Adipose tissue (tissue), 3 donors: ENCODE data around the gene ZNF232. TPM values are rescaled to one million over a fixed set of nuclear protein-coding genes. Genes with fewer than 3 reads are reported as not detected.
"Not testable (repeated sequence)": the region's sequence is repeated elsewhere in the genome, so short reads cannot be mapped to it uniquely, and the experiment has no call there.

Experiments used
- H3K27ac ChIP-seq: one replicate; pipeline ENCODE4 v1.5.1; 2013; ENCODE audit warnings: low read depth, low read length
- WGBS, 3 donors: extraction: QIAGEN DNeasy Blood & Tissue Kit; methylation state at CpG; one replicate each; pipeline ENCODE4 v1.1.7; 2013; 5-methylcytosine and 5-hydroxymethylcytosine counted together
- polyA plus RNA-seq, 3 donors: library from polyadenylated mRNA; stranded (reverse); fragments of 200-250 nt; gene quantifications; one replicate each; pipeline ENCODE4 v1.2.3, GENCODE V29; 2013
- donor health status: healthy with polysubstance abuse.
- donor health status: Bipolar disorder and iron deficiency.
- donor health status: healthy.

ZNF232 gene
- polyA plus RNA-seq, 3 donors = 3.6 to 4.3 (median 4.1) TPM

GRCh38 chr17:5115673-5116651, 4.3 kb upstream of the ZNF232 start, which contains the start of gene USP6:
USP6 (plus strand) TSS chr17:5116032; CDS start chr17:5130368, 14,336 bp downstream.
- WGBS, 3 donors = 15 to 24% (median 21%) methylated on average over 72 to 87 of the region's 87 CpGs
- H3K27ac ChIP-seq = no peak within 1 kb of the TSS

- H3K27ac ChIP-seq = no peak overlapping the region
- 19 to 26% (median 23%) methylated on average over 8 of the region's 8 CpGs for WGBS, 3 donors
Observed at GRCh38 chr17:5110816-5111215, 862 bp downstream of the ZNF232 start.

DNA sequence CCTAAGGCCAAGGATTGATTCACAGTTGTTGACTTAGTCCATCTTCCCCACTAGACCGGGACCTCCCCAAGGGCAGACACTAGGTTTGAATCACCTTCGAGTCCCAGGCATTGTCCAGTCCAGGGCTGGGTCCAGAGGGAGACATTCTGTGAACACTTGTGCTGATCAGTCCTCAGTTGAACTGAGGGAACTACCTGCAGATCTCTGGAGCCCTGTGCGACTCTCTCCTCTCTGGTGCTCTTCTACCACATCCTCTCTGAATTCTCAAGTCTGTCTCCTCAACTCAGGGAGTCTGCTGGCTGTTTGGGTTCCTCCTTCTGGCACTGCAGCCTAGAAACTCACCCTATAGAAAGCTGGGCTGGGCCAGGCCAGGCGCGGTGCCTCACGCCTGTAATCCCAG, 10.8 kb downstream of the ZNF232 start:
- 65 to 83% (median 75%) methylated on average over 6 of the region's 6 CpGs for WGBS, 3 donors
- no peak overlapping the region for H3K27ac ChIP-seq

- WGBS, 3 donors = 77 to 93% (median 89%) methylated on average over 5 of the region's 5 CpGs
- H3K27ac ChIP-seq = no peak overlapping the region
Observed at GRCh38 chr17:5099271-5099670, 12.4 kb downstream of the ZNF232 start.

- no peak overlapping the region for H3K27ac ChIP-seq
- 1 to 2% (median 1%) methylated on average over 57 to 63 of the region's 63 CpGs for WGBS, 3 donors
Observed at GRCh38 chr17:5097101-5097834, 14.4 kb downstream of the ZNF232 start.

- no peak overlapping the region for H3K27ac ChIP-seq
- 8 to 18% (median 12%) methylated on average over 7 of the region's 7 CpGs for WGBS, 3 donors
Observed at GRCh38 chr17:5096731-5097100, 15.0 kb downstream of the ZNF232 start.

- WGBS, 3 donors = 96 to 98% (median 98%) methylated on average over 6 of the region's 6 CpGs
- no peak overlapping the region for H3K27ac ChIP-seq
Observed at GRCh38 chr17:5092218-5093010, 19.3 kb downstream of the ZNF232 start.

GRCh38 chr17:5080591-5080990, 31.1 kb downstream of the ZNF232 start:
- WGBS, 3 donors = 89 to 94% (median 91%) methylated on average over 3 of the region's 3 CpGs
- H3K27ac ChIP-seq = no peak overlapping the region

DNA sequence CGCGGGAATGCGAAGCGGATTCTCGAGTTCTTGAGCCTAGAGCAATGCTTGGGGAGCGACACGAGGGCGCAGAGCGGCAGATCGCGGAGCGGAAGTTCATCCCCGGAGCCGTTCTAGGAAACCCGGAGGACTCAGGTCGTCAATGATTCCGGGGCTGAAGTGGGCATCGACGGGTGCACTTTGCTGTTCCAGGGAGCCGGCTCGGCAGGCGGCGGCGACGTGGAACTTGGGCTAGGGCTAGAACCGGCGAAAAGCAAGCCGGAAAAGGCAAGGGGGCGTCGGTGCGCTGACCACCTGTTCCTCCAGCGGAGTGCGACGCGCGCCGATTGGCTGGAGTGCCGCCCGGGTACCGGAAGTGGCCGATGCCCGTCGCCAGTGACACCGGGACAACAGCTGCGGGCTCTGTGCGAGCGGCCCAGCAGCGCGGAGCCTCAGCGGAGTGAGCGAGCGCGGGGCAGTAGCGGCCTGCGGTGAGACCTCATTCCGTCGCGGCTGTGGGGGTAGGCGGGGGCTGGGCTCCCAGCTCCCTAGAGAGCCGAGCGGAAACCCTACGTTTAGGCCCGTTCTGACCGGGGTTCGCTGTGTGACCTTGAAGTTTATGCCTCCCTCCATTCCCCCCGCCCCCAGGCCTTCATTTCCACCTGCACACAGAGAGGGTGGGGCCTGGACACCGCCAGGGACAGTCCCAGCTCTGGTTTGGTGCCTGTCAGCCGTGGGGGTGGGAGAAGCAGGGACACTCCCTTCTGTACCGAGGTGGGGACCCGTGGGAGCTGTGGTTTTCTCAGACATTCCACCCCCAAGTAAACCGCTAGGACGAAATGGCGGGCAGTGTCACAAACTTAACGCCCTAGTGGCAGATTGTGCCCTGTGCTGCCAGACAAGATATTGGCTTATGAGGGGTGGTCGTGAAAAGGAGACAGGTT, 33.3 kb downstream of the ZNF232 start, which contains the start of gene ZFP3:
Gene ZFP3, plus strand, starts transcription at position 362 of the 923 bp plus-strand sequence. CDS start 13,038 bp downstream, outside the sequence.
- 0 to 1% (median 1%) methylated on average over 68 to 75 of the region's 75 CpGs for WGBS, 3 donors
- H3K27ac ChIP-seq = no peak within 1 kb of the TSS

- WGBS, 3 donors = 6 to 21% (median 21%) methylated on average over 14 of the region's 14 CpGs
- H3K27ac ChIP-seq = no peak overlapping the region
Observed at GRCh38 chr17:5077781-5078105, 33.9 kb downstream of the ZNF232 start.

- 98 to 99% (median 98%) methylated on average over 24 of the region's 24 CpGs for WGBS, 3 donors
- not testable (repeated sequence) for H3K27ac ChIP-seq
Observed at GRCh38 chr17:5077275-5077674, 34.4 kb downstream of the ZNF232 start.

DNA sequence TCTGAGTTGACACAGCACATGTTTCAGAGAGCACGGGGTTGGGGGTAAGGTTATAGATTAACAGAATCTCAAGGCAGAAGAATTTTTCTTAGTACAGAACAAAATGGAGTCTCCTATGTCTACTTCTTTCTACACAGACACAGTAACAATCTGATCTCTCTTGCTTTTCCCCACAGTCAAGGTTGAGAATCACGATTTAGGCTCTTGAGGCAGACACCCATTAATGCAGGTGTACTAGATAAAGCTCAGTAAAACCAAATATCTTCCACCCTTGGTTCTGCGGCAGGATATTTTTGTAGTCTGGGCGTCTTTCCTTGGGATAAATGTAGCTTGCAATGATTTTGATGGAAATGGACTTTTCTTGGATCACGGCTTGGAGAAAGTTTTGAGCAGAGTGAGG, 36.2 kb downstream of the ZNF232 start:
- 84 to 88% (median 87%) methylated on average over 4 of the region's 5 CpGs for WGBS, 3 donors
- H3K27ac ChIP-seq = not testable (repeated sequence)

DNA sequence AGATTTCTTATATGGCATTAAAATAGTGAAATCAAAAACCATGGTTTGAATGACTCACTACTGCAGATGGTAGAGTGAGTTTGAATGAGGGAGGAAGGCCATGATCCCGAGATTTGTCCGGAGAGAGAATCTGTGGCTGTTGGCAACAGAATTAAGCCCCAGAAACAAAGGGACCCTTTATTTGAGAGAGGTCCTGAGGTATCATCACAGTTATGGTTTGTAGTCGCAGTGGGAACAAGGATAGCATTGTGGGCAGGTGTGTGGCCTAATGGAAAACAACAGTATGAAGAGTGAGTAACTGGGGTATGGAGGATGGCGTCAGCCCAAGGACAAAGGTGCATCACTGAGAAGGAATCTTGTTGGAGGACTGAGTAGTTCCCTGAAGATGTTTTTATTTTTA, 42.0 kb downstream of the ZNF232 start:
- WGBS, 3 donors = 68 to 90% (median 90%) methylated on average over 4 of the region's 4 CpGs
- no peak overlapping the region for H3K27ac ChIP-seq

DNA sequence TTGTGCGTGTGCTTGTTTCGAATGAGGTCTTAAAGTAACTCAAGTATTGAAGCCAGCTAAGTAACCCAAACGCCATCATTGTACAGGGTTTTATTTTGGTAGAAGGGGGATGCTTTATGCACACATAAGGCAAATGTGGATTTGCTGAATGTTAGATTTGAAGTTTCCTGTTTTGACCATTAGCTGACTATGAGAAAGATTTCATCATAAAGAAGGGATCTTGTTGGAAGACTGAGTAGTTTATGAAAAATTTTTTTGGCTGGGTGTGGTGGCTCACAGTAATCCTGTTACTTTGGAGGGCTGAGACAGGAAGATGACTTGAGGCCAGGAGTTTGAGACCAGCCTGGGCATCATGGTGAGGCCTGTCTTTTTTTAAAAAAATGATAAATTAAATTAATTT, 43.4 kb downstream of the ZNF232 start:
- no peak overlapping the region for H3K27ac ChIP-seq
- WGBS, 3 donors = 87 to 88% (median 88%) methylated on average over 3 of the region's 3 CpGs

GRCh38 chr17:5065227-5065744, 46.4 kb downstream of the ZNF232 start:
- no peak overlapping the region for H3K27ac ChIP-seq
- WGBS, 3 donors = 41 to 63% (median 52%) methylated on average over 1 of the region's 1 CpG
